Upper lobe of left lung (tissue), 6 donors: ENCODE results near the gene MAML2. TPM values are rescaled to one million over a fixed set of nuclear protein-coding genes. Genes with fewer than 3 reads are reported as not detected.

Experiments
- ATAC-seq, 2 donors: fragments of 200-7000 bp; cut with Tn5 transposase; one replicate each; pipeline ENCODE4 v1.9.1; 2022; ENCODE audit warnings: mild to moderate bottlenecking in 2 of 2, moderate library complexity in 2 of 2; ENCODE audit not compliant: low FRiP score in 2 of 2
- DNase-seq, 2 donors: peaks; one replicate each; pipeline ENCODE4 v3.0.0-alpha.2; 2019 to 2020
- H3K27ac ChIP-seq, 4 donors: fragments of 200-600 bp; sonication (generic); one replicate each; pipeline ENCODE4 v1.5.1; 2016 to 2019
- H3K27me3 ChIP-seq, 4 donors: fragments of 200-600 bp; sonication (generic); one replicate each; pipeline ENCODE4 v1.5.1; 2017 to 2019
- H3K36me3 ChIP-seq, 4 donors: fragments of 200-600 bp; sonication (generic); one replicate each; pipeline ENCODE4 v1.5.1; 2016 to 2019
- H3K4me1 ChIP-seq, 4 donors: fragments of 200-600 bp; sonication (generic); one replicate each; pipeline ENCODE4 v1.5.1; 2018 to 2019
- H3K4me3 ChIP-seq, 4 donors: fragments of 200-600 bp; sonication (generic); one replicate each; pipeline ENCODE4 v1.5.1; 2017 to 2019; ENCODE audit warnings: mild to moderate bottlenecking in 2 of 4, moderate library complexity in 1 of 4
- H3K9me3 ChIP-seq, 4 donors: fragments of 200-600 bp; sonication (generic); one replicate each; pipeline ENCODE4 v1.5.1; 2018 to 2019
- EP300 ChIP-seq, 4 donors: sonication (generic); formaldehyde crosslinking; IDR thresholded peaks; one replicate each; pipeline ENCODE4 v1.5.1; 2017; ENCODE audit warnings: antibody characterized with exemption in 4 of 4, control low read depth in 2 of 4
- POLR2A ChIP-seq, 4 donors: fragments of 450-650 bp; IDR thresholded peaks; one replicate each; pipeline ENCODE4 v1.5.1; 2016 to 2017; ENCODE audit warnings: antibody characterized with exemption in 4 of 4, mild to moderate bottlenecking in 2 of 4
- POLR2AphosphoS5 ChIP-seq, 2 donors: sonication (generic); formaldehyde crosslinking; IDR thresholded peaks; one replicate each; pipeline ENCODE4 v1.5.1; 2017; ENCODE audit warnings: antibody characterized with exemption in 2 of 2
- WGBS, 2 donors: methylation state at CpG; one replicate each; pipeline ENCODE4 v1.1.5; 2017 to 2018; 5-methylcytosine and 5-hydroxymethylcytosine counted together
- total RNA-seq, 6 donors: library from RNA; depleted of rRNA in 4 of 6; stranded (reverse); fragments of >200 nt in 4 of 6; gene quantifications; one replicate each; pipeline versions ENCODE4 v1.1.0 to v1.2.1, GENCODE V29; 2016 to 2021
- TF ChIP-seq, protein P1 (sequence below), 6 experiments: fragments of 450-650 bp in 4 of 6; fragments of 200-600 bp in 2 of 6; sonication (generic) in 2 of 6; IDR thresholded peaks; one replicate each; pipeline ENCODE4 v1.5.1; 2016 to 2019; ENCODE audit warnings: antibody characterized with exemption in 6 of 6
- donor health status: DM: no; HTN: no; CAD: no; lungs with moderate emphysema.
- donor health status: DM: no; HTN: yes; CAD: no; lungs with severe emphysema.

The MAML2 gene
- total RNA-seq, 6 donors from 2014 or later: 19.5 to 36.6 (median 26.3) TPM

DNA sequence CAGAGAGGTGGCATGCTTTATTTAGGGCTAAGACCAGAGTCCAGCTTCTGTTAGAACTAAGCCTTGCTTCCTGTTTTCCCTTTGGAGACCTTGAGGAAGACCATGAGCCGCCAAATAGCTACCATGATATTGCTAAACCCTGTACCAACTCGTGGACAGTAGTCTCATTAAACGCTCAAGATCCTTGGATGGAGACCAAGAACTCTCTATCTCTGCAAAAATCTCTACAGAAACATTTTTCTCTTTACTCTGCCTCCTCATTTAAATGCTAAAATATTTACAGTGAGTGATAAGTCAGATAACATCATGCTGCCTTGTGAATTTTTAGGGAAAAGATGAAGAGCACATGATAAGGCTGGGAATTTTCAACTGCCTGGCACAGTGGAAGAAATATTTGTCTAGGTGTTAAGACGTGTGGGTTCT lies 197.8 kb downstream of the MAML2 start:
- peak overlapping the region in 1 of 4 donors; percentile 46 for H3K27ac ChIP-seq
- TF ChIP-seq, protein P1, sequence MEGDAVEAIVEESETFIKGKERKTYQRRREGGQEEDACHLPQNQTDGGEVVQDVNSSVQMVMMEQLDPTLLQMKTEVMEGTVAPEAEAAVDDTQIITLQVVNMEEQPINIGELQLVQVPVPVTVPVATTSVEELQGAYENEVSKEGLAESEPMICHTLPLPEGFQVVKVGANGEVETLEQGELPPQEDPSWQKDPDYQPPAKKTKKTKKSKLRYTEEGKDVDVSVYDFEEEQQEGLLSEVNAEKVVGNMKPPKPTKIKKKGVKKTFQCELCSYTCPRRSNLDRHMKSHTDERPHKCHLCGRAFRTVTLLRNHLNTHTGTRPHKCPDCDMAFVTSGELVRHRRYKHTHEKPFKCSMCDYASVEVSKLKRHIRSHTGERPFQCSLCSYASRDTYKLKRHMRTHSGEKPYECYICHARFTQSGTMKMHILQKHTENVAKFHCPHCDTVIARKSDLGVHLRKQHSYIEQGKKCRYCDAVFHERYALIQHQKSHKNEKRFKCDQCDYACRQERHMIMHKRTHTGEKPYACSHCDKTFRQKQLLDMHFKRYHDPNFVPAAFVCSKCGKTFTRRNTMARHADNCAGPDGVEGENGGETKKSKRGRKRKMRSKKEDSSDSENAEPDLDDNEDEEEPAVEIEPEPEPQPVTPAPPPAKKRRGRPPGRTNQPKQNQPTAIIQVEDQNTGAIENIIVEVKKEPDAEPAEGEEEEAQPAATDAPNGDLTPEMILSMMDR (IDR thresholded peaks at IDR 0.05): no peak
- TF ChIP-seq POLR2A (IDR thresholded peaks at IDR 0.05) (no peak), EP300 (IDR thresholded peaks at IDR 0.05) (no peak), POLR2AphosphoS5 (IDR thresholded peaks at IDR 0.05) (no peak)
- 33 to 43% methylated on average over 4 of the region's 4 CpGs for WGBS, 2 donors
- no peaks in the 10 kb centered on the region for H3K27me3 ChIP-seq
- no peaks in the 10 kb centered on the region for H3K36me3 ChIP-seq
- no peak overlapping the region for H3K4me3 ChIP-seq
- H3K4me1 ChIP-seq: peaks cover 6 to 18% (median 15%) of the 10 kb centered on the region in 4 donors
- H3K9me3 ChIP-seq: no peaks in the 10 kb centered on the region
- DNase-seq (no peak), ATAC-seq (no peak)

DNA sequence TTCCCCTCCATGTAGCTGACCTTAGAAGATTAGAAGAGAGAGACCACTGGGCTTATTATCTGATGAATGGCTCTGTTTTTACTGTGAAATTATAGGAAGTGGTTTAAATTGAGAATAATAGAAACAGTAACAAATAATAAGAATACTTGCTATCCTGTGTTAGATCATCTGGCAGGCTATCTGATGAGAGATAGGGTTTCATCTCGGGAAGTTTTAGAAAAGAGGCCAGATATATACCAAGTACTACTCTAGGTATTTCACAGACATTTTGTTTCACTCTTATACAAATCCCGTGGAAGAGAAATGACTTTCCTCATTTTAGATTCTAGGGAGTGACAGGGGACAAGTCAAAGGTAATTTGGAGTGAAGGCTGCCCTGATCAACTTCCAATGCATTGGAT lies 198.4 kb downstream of the MAML2 start:
- no peak for ATAC-seq
- WGBS, 2 donors: 54 to 78% methylated on average over 2 of the region's 2 CpGs

DNA sequence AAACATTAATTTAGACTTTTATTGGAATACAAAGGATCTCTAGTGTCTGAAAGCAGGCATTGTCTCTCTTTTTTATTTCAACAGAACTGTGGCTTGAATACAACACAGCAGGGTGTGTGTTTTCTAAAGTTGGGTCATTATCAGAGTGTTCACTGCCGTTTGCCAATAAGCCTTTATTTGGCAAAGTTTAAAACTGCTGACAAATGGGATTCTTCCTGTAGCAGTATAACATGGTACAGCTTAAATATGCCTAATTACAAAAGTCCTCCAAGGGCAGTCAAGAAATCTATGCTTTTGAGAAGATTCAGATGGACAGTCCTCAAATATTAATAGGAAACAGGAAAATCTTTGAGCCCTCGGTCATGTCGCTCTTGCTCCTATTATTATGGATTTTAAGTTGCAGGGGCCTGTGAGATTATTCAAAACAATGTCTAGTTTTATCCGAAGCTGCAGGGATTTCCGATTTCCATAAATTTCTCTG lies 199.9 kb downstream of the MAML2 start:
- H3K4me1 ChIP-seq: peaks cover 6 to 18% (median 15%) of the 10 kb centered on the region in 4 donors
- no peak for ATAC-seq
- TF ChIP-seq POLR2A (IDR thresholded peaks at IDR 0.05) (no peak), EP300 (IDR thresholded peaks at IDR 0.05) (no peak), POLR2AphosphoS5 (IDR thresholded peaks at IDR 0.05) (no peak)
- TF ChIP-seq, protein P1 (IDR thresholded peaks at IDR 0.05): no peak
- H3K9me3 ChIP-seq: no peaks in the 10 kb centered on the region
- 63 to 64% methylated on average over 5 of the region's 5 CpGs for WGBS, 2 donors
- H3K4me3 ChIP-seq: no peak overlapping the region
- DNase-seq: no peak
- no peaks in the 10 kb centered on the region for H3K27me3 ChIP-seq
- H3K36me3 ChIP-seq: no peaks in the 10 kb centered on the region
- H3K27ac ChIP-seq: peak overlapping the region in 1 of 4 donors; percentile 46

More for the DNA sequence above, 198.4 kb downstream of the MAML2 start:
- H3K4me3 ChIP-seq: no peak overlapping the region
- H3K27me3 ChIP-seq: no peaks in the 10 kb centered on the region
- no peak for DNase-seq
- peaks cover 6 to 18% (median 15%) of the 10 kb centered on the region in 4 donors for H3K4me1 ChIP-seq
- no peak for TF ChIP-seq POLR2A (IDR thresholded peaks at IDR 0.05)
- no peak for TF ChIP-seq EP300 (IDR thresholded peaks at IDR 0.05)
- no peak for TF ChIP-seq POLR2AphosphoS5 (IDR thresholded peaks at IDR 0.05)
- H3K36me3 ChIP-seq: no peaks in the 10 kb centered on the region
- no peaks in the 10 kb centered on the region for H3K9me3 ChIP-seq
- H3K27ac ChIP-seq: peak overlapping the region in 1 of 4 donors; percentile 46

DNA sequence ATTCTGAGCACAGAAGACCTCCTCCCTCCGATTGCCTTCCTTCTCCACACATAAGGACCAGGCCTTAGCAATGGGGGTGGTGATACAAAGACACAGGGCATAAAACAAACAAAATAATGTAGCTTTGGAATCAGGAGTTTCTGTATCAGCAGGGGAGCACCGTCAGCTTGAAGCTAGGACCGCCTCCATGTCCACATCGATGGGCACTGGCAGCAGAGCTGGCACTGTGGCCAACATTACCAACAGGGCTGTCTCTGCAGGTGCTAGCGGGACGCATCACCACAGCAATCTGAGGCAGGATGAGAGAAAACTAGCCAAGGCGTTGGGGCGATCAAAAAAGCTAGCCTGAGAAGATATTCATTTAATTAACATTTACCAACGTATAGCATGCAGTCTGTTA lies 201.4 kb downstream of the MAML2 start:
- H3K9me3 ChIP-seq: no peaks in the 10 kb centered on the region
- 95 to 96% methylated on average over 9 of the region's 9 CpGs for WGBS, 2 donors
- H3K27ac ChIP-seq: no peak overlapping the region
- TF ChIP-seq POLR2AphosphoS5 (IDR thresholded peaks at IDR 0.05): no peak
- TF ChIP-seq EP300 (IDR thresholded peaks at IDR 0.05): no peak
- no peak overlapping the region for H3K4me3 ChIP-seq
- no peak for ATAC-seq
- H3K36me3 ChIP-seq: no peaks in the 10 kb centered on the region
- H3K4me1 ChIP-seq: peaks cover 6 to 25% (median 18%) of the 10 kb centered on the region in 4 donors
- H3K27me3 ChIP-seq: no peaks in the 10 kb centered on the region
- no peak for DNase-seq

DNA sequence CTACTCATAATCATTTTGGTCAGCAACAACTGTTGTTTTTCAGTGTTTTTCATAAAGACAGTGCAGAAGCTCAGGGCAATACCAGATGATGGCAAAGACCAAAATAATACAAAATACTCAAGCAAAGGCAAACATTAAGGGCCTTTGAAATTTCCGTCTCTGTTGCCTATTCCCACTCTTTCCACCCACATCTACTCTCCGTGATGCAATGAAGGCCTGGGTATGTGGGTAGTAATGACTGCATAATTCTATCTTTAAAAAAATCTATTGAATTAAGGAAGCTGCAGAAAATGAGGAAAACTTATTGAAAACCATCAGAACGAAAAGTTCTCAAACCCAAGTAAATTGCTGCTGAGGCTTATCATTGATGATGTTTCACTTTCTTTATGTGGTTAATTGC lies 203.3 kb downstream of the MAML2 start:
- Histone ChIP-seq H3K9me3 (no peaks in the 10 kb centered on the region), H3K36me3 (no peaks in the 10 kb centered on the region), H3K27me3 (no peaks in the 10 kb centered on the region), H3K4me3 (no peak overlapping the region), H3K4me1 (peaks cover 0 to 23% (median 13%) of the 10 kb centered on the region in 4 donors), H3K27ac (no peak overlapping the region)
- ATAC-seq (no peak), DNase-seq (no peak)
- 82 to 85% methylated on average over 3 of the region's 3 CpGs for WGBS, 2 donors
- TF ChIP-seq POLR2AphosphoS5 (IDR thresholded peaks at IDR 0.05) (no peak), EP300 (IDR thresholded peaks at IDR 0.05) (no peak)
- TF ChIP-seq, protein P1 (IDR thresholded peaks at IDR 0.05): no peak

DNA sequence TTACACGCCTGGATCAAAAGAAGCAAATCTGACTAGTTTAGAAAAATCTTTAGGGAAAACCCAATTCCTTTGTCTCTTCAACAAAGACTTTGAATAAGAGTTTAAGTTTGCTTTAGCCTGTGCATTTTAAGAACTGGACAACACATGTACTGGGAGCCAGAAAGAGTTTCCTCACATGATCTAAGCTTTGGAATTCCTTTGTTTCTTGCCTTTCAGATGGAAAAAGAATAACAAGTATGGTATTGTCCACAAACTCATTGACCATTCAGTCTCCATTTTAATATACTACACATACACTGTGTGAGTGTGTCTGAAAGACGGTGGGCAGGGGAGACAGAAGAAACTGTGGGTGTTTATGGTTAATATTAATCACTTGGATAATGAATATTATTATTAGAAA lies 205.6 kb downstream of the MAML2 start:
- H3K4me1 ChIP-seq: peaks cover 0 to 19% (median 8%) of the 10 kb centered on the region in 4 donors
- no peaks in the 10 kb centered on the region for H3K27me3 ChIP-seq
- WGBS, 2 donors: 86 to 93% methylated on average over 2 of the region's 2 CpGs
- DNase-seq: no peak
- no peaks in the 10 kb centered on the region for H3K36me3 ChIP-seq
- no peak overlapping the region for H3K4me3 ChIP-seq
- no peaks in the 10 kb centered on the region for H3K9me3 ChIP-seq
- TF ChIP-seq, protein P1 (IDR thresholded peaks at IDR 0.05): no peak
- TF ChIP-seq EP300 (IDR thresholded peaks at IDR 0.05) (no peak), POLR2AphosphoS5 (IDR thresholded peaks at IDR 0.05) (no peak), POLR2A (IDR thresholded peaks at IDR 0.05) (no peak)
- no peak for ATAC-seq
- no peak overlapping the region for H3K27ac ChIP-seq
